ENCODE measurements around the gene GMDS.

DNA sequence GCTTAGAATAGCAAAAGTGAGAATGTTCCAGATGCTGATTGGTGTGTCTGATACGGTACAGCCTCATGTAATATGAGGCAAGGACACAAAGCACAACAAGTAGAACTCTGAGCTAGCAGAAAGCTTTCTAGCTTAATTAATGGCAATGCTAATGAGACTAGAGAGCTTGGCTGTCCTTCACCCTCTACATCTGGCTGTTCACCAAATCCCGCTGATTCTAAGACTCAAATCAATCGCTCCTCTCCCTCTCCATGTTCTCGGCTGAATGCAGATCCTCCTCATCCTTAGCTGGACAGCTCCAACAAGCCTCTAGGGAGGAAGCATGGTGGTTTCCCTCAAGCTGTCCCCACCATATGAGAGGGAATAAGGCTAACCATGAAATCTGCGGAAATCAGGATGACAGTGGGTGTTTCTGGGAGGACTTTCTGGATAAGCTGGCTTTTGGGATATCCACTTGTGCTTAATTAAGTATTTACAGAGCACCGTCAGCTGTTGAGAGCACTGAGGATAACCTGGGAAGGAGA, 506.8 kb downstream of the GMDS start:
- TF ChIP-seq, protein P1, sequence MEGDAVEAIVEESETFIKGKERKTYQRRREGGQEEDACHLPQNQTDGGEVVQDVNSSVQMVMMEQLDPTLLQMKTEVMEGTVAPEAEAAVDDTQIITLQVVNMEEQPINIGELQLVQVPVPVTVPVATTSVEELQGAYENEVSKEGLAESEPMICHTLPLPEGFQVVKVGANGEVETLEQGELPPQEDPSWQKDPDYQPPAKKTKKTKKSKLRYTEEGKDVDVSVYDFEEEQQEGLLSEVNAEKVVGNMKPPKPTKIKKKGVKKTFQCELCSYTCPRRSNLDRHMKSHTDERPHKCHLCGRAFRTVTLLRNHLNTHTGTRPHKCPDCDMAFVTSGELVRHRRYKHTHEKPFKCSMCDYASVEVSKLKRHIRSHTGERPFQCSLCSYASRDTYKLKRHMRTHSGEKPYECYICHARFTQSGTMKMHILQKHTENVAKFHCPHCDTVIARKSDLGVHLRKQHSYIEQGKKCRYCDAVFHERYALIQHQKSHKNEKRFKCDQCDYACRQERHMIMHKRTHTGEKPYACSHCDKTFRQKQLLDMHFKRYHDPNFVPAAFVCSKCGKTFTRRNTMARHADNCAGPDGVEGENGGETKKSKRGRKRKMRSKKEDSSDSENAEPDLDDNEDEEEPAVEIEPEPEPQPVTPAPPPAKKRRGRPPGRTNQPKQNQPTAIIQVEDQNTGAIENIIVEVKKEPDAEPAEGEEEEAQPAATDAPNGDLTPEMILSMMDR (IDR thresholded peaks at IDR 0.05), result no peak
- TF ChIP-seq EZH2 (IDR thresholded peaks at IDR 0.05; ENCODE audit: borderline replicate concordance, insufficient read depth, low read depth, low read length, poor library complexity, severe bottlenecking), result no peak
